ENCODE results near the gene TAGLN.

DNA sequence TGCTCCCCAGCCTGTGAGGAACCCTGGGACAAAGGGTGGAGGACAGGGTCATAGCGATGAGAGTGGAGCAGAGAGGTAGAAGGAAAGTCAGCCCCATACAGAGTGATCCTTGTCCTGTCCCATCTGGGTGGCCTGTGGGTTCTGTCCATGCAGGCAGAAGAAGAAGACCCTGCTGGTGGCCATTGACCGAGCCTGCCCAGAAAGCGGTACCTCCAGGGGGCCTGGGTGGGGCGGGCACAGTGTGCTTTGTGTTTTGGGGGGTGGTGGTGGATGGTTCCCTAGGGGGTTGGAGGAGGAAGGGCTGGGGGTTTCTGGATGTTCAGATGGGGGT lies 12.8 kb upstream of the TAGLN start:
- TF ChIP-seq, protein P1, sequence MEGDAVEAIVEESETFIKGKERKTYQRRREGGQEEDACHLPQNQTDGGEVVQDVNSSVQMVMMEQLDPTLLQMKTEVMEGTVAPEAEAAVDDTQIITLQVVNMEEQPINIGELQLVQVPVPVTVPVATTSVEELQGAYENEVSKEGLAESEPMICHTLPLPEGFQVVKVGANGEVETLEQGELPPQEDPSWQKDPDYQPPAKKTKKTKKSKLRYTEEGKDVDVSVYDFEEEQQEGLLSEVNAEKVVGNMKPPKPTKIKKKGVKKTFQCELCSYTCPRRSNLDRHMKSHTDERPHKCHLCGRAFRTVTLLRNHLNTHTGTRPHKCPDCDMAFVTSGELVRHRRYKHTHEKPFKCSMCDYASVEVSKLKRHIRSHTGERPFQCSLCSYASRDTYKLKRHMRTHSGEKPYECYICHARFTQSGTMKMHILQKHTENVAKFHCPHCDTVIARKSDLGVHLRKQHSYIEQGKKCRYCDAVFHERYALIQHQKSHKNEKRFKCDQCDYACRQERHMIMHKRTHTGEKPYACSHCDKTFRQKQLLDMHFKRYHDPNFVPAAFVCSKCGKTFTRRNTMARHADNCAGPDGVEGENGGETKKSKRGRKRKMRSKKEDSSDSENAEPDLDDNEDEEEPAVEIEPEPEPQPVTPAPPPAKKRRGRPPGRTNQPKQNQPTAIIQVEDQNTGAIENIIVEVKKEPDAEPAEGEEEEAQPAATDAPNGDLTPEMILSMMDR (IDR thresholded peaks at IDR 0.05) = no peak
- TF ChIP-seq POLR2A (IDR thresholded peaks at IDR 0.05) = no peak
